Measurements from ENCODE around the gene KCNJ4. TPM values are rescaled to one million over a fixed set of nuclear protein-coding genes. Genes with fewer than 3 reads are reported as not detected.

Gene KCNJ4
- polyA plus RNA-seq, 10 donors, result 0.12 to 0.58 (median 0.23) TPM; not detected in 1

GRCh38 chr22:38453066-38453672, 1.8 kb downstream of the KCNJ4 start:
- DNase-seq, result no peak

DNA sequence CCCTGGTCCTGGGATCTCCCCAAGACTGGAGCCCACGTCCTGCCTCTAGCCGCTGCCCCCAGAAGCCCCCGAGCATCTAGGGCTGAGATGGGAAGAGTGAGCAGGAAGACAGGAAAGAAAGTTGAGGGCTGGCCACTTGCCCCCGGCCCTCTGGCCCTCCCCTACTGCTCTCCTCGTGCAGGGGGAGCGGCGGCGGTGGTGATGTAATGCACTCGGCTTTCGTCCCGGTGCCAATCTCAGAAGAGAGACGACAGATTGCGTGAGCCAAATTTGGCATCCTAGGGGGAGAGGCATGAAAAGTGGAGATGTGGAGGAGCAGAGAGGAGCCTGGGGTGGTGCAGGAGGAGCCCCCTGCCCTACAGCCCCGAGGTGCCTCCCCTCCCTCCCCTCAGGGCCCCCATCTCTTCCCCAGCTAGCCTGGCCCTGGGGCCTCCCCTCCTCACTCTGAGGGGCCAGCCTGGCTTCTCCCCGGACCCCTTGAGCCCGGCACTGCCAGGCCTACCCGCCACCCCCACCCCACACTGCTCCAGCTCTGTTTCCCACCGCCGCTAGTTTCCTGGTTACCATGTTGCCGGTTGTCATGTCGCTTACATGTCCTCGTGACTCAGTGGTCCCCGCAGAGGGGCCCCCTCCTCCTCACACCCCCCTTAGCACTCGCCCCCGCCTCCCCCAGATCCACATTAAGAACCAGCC, 2.5 kb downstream of the KCNJ4 start:
- peak in 1 of 3 donors; percentile 55 for DNase-seq

DNA sequence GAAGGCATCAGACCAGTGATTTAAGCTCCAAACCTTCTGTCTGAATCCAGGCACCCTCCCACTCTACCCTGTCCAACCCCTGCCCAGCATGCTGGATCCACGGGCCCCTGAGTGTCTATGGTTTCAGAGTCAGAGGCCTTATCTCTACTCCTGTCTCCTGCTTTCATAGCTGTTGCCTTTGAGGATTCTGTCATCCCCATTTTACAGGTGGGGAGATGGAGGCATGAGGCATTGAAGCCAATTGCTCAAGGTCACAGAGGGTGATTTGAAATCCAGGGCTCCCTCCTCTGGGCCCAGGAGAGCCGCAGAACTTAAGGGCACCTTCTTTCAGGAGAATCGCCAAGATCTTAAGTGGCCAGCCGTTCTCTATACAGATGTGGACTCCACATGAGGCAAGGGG, 3.1 kb downstream of the KCNJ4 start:
- no peak for DNase-seq

DNA sequence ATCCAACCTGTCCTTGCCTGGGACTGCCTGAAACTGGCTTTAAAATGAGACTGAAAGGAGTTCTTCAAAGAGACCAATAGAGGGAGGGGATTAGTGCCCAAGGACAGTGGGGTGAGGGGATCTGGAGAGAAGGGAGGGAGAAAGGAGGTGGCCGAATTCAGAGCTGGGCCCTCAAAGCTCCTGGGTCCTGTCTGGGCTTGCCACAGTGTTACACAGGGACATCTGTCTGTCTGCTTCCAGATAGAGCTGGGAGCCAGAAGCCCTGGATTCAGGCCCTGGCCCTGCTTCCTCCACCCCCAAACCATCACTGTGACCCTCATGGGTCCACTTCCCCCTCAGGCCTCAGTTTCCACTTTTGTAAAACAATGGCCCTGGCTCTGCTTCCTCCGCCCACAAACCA, 3.6 kb downstream of the KCNJ4 start:
- no peak for DNase-seq

DNA sequence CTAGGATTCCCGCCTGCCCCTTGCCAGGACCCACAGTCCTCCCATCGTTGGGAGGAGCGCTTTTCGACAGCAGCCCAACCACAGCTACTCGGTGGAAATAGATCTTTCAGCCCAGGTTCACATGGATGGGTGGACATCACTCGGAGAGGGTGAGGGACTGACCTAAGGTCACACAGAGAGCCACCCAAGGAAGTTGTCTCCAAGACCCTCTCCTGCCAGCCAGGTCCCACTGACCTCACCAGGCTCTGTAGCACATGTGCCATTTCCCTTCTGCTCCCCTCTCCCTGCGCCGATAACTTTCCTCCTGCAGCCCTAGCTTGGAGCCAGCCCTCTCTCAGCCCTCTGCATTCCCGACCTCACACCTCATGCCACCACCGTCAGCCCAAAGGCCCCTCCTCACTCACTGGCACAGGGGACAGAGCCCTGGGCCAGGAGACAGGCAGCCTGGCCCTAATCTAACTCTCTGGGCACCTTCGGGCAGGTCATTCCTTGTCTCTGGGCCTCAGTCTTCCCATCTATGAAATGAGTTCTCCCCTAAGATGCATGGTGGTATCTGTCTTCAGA, 4.7 kb downstream of the KCNJ4 start:
- DNase-seq, result no peak

DNA sequence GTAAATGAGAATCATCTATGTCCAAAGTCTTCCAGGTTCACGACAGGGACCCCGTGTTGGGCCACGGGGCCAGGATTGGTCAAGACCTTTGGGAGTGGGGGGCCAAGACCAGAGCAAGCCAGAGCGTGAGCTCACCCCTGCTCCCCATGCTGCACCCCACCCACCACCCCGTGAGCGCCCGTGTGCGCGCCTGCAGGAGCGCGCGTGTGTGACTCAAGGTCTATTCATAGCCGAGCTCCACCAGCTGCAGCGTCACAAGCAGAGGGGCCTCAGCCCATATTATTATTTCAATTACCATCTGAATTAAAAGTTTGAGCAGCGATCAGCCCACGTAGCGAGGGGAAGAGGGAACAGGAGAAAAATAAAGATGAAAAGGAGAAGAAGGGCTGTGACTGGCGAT, 5.2 kb downstream of the KCNJ4 start:
- no peak for DNase-seq

DNA sequence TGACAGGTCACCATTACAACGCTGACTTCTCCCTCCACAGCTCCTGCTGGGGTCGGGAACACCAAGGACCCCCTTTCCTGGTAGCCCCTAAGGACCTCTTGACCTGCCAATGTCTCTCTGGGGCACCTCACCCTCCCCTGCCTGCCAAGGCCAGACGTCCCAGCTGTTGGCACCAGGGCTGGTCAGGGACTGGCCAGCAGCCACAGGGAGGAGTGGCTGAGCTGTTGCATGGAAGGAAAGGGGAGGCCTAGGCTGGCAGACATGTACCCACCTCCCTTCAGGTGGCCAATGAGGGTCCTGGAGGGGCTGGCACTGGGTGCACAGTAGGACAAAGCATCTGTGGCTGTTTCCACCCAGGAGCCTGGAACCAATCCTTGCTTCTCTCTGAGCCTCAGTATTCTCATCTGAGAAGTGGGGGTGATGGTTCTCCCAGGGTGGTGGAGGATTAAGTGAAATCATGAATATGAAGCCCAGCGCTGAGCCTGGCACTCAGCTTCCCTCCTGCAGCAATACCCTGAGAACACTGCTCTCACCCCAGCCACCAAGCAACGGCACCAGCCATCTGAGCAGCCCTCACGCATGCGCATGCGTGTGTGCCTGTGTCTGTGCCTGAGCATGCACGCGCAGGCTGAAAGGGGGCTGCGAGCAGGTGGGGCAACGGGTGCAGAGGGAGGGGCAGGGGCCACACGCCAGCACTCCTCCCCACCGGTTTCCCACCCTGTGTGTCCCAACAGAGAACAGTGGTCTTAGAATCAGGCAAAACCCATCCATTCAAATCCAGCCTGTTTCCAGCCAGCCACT, 5.9 kb downstream of the KCNJ4 start:
- DNase-seq, result no peak

DNA sequence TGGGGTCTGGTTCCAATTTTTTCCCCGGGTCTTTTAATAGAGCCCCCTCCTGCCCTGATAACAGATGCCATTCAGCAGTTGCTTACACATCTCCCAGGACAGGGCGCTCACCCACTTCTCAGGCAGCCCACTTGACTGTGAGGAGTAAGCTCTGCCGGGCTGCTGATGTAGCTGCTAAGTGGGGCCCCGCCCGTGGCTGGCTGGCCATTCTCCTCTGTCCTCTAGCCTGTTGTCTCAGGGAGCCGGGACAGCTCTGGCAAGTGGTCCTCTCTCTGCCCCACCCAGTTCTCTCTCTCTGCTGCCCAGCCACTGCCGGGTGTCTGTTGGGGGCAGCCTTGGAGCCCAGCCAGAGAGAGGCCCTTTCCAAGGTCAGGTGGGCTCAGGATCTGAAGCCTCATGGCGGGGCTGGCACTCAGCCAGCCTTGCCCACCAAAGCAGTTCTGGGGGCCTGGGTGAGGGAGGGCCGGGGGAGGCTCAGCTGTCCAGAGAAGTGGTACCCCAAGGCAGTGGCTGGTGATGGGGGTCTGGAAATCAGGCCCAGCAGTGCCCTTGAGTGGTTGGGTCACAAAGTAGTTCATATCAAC, 8.9 kb downstream of the KCNJ4 start:
- no peak for DNase-seq

- DNase-seq, result no peak
Measured at GRCh38 chr22:38444783-38445182, 10.2 kb downstream of the KCNJ4 start.

DNA sequence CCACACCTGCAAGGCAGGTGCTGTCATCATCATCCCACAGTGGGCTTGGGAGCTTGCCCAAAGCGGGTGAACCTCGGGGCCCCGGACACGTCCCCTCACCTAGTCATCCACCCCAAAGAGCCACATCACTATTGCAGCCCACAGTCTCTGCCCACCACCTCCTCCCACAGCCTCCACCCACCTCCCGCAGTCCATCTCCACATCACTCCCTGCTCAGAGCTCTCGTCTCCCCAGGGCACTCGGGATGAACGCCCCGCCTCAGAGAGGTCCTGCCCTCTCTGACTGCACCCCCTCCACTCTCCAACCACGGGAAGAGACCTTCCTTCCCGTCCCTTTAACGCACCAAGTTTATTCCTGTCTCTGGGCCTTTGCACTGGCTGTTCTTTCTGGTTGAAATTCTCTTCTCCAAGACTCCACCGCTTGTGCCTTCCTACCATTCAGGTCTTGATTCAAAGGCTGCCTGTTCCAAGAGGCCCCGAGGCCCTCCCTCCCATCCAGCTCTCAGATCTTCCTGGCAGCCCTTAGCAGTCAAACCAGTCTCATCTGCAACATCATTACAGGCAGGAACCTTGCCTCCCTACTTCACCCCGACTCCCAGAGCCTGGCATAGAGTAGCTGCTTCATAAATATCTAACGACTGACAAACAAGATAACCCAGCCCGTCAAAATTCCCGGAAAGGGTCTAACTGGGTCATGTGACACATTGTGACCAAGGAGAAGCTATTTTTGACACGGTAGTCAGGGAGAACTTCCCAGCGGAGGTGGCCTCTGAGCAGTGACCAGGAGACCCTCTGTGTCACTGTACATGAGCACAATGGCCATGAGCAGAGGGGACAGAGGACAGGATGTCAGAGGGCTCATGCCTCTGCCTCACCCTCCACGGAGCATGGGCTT, 11.1 kb downstream of the KCNJ4 start:
- no peak for DNase-seq

DNA sequence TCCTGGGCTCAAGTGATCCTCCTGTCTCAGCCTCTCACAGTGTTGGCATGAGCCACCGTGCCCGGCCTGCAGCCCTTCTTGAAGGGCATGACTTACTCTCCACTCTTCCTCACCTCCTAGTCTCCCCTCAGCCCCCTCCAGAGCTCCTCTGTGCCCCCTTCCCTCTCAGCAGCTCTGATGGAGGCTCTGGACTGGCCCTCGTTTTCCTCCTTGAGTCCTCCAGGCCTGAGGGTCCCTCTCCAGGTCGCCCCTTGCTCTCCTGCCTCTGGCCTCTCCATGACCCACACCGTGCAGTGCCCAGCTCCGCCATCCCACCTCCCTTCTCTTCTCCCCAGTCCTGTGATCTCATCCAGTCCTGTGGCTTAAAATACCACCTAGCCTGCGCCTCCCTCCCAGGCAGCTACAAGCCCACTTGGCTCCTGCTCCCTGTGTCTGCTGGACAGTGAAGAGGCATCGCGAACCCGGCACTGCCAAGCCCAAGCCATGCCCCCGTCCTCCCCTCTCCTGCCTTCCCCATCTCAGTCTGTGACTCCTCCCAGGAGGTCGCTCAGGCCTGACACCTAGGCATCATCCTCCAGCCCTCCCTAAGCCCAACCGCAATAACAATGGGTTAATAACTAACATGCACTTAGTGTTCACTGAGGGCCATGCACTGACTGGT, 11.9 kb downstream of the KCNJ4 start:
- DNase-seq, result no peak

DNA sequence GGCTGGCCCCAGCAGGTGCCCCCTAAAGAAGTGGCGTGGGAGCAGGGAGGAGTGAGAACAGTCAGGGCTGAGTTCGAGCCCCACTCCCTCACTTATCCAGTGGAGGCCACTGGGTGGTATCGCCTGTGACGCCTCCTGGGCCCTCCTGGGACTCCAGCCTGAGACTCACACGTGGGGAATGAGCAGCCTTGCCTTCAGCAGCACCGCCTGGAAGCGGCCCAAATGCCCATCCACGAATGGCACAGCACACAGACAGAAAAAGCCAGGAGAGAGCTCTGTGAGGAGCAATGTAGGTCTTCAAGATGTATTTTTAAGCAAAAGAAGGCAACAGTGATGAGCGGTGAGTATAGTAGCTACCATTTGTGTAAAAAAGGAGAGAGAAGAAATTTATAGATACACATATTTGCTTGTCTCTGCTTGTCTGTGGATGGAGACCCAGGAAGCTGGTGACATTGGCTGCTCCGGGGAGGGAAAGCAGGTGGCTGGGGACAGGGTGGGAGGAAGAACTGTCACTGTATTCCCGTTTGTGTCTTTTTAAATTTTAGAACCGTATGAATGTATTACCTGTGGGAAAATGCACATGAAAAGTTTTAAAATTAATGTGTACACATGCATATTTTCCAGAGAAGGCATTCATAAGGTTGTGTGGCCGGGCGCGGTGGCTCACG, 13.2 kb downstream of the KCNJ4 start:
- DNase-seq, result no peak

GRCh38 chr22:38440747-38441350, 14.2 kb downstream of the KCNJ4 start:
- DNase-seq, result no peak

DNA sequence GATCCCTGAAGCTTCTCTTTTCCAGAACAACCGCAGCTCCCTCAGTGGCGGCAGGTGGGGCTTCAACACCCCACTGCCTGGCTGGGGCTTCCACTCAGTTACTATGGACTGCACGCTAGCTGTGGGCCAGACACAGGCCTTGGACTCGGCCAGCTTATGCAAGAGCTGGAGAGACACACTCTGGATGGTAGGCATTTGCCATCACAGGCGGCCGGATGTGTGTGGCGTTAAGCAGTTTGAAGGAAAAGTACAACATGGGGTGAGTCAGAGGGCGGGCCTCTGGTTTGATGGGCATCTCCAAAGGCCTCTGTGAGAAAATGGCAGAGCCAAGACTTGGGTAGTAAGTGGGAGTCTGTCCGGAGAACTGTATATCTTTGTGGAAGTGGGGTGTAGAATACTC, 17.6 kb downstream of the KCNJ4 start:
- no peak for DNase-seq

DNA sequence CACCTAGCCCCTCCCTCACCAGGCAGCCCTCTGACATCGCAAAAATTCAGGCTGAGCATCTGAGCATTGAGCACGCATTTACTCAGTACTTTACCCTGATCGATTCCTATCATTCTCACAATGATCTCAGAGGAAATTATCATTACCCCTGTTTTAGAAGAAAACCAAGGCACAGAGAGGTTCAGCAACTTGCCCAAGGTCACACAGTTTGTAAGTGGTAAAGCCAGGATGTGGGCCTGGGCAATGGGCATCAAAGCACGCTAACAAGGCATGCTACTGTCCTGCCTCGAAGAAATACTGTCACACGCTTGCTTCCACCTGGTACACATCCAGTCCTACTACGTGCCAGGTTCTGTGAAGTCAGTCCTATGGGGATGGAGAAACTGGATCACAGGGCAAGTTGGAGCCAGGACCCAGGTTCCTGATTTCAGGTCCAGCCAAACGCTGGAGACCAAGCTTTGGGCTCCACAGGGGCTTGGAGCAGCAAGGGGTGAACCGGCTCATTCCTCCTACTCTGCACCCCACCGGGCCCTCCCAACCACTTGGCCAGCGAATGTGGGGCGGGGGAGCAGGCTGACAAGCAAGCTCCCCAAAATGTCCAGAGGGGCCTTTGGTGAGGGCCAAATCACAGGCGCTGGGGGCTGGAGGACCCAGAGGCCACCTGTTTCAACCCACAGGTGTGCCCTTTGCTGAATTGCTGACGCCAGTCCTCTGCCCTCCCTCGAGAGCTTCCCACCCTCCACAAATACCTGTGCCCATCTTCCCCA, 18.2 kb downstream of the KCNJ4 start:
- DNase-seq, result no peak

- no peak for DNase-seq
Measured at GRCh38 chr22:38435965-38436364, 19.0 kb downstream of the KCNJ4 start.

DNA sequence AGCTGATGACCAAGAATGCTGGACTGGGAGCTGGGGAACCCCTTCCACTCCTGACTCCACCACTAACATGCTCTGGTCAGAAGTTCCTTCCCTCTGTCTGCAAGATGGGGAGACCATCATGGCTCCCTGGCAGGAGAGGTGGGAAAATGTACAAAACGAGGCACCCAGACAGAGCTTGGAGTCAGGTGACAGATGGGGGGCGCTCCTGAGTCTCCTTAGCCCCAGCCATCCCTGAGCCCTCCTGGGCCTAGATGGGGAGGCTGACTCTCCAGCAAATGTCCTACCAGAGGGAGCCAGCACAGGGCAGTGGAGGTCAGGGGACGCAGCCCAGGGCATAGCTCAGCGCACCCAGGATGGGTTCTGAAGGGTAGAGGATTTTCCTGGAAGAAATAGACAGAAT, 20.0 kb downstream of the KCNJ4 start:
- DNase-seq, result no peak

GRCh38 chr22:38433871-38434270, 21.1 kb downstream of the KCNJ4 start:
- no peak for DNase-seq

DNA sequence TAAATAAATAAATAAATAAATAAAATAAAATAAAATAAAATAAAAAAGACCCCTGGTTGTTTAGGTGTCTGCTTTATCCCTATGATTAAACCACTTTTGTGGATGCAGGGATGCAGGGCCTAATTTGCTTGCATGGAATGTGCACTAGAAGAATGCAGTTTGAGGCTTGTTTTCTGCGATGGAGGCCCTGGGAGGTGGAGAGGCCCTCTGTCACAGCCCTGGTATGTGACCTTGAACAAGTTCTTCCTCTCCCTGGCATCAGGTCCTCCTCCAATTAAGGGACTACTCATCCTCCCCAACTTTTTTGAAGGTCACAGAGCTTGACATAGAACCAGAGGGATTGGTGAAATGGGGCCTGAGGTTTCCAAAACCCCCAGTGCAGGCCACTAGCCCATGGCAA, 22.7 kb downstream of the KCNJ4 start:
- DNase-seq, result no peak
